Measurements from ENCODE around the gene ELL3. TPM values are rescaled to one million over a fixed set of nuclear protein-coding genes. Genes with fewer than 3 reads are reported as not detected.

ELL3 gene
- total and polyA plus RNA-seq, 2 donors from 2014 or later: 2.5 to 2.7 TPM

DNA sequence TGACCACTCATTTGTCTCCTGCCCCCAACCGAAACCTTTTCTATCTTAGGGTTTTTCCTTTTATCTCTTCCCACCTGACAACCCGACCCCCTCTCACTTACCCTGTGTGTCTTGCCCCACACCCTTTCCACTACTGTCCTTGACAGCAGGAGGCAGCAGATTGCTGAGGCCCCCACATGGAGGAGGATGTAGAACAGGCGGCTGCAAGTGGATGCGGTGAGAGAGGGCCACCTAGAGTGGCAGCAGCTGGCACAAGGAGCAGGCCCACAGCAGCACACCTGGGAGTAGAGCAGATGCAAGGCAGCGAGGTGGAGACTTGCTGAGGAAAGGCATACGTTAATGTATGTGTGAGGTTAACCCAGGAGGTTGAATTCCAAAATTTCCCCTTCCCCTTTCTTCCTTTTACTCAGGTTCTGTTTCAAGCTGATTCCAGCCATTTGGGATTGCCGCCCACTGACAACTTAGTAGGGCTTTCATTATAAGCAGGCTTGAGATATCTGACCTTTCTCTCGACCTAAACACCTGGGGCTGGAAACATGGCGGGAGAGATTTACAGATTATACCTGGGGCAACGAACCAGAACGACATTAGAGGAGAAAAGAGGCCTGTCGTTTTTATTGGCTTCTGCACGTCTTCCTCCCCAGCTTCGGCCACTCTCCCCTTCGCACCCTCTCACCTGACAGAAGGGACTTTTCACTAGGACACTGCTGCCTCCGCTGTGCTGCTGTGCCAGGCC lies 22.6 kb upstream of the ELL3 start:
- H3K4me1 ChIP-seq (ENCODE audit: control insufficient read depth in 2 of 3, insufficient read depth in 2 of 3, low read depth in 1 of 3, low read length in 3 of 3): peaks cover 0 to 32% (median 26%) of the 10 kb centered on the region in 3 donors
- H3K9me3 ChIP-seq (ENCODE audit: control insufficient read depth in 2 of 3, insufficient read depth in 1 of 3, low read length in 3 of 3): no peaks in the 10 kb centered on the region
- H3K27me3 ChIP-seq (ENCODE audit: control insufficient read depth, insufficient read depth, low read length): no peaks in the 10 kb centered on the region
- H3K9ac ChIP-seq (ENCODE audit: low read length in 3 of 3): peak overlapping the region in 1 of 3 donors; percentile 85
- intact Hi-C loops (cut with DNase I): no loop called here
- H3K27ac ChIP-seq (ENCODE audit: low read depth in 2 of 2, low read length in 2 of 2): peak overlapping the region; percentile 98 to 100
- DNase-seq: peak in 3 of 5 donors; percentile 24 to 64 (median 29)
- TF ChIP-seq, protein P1, sequence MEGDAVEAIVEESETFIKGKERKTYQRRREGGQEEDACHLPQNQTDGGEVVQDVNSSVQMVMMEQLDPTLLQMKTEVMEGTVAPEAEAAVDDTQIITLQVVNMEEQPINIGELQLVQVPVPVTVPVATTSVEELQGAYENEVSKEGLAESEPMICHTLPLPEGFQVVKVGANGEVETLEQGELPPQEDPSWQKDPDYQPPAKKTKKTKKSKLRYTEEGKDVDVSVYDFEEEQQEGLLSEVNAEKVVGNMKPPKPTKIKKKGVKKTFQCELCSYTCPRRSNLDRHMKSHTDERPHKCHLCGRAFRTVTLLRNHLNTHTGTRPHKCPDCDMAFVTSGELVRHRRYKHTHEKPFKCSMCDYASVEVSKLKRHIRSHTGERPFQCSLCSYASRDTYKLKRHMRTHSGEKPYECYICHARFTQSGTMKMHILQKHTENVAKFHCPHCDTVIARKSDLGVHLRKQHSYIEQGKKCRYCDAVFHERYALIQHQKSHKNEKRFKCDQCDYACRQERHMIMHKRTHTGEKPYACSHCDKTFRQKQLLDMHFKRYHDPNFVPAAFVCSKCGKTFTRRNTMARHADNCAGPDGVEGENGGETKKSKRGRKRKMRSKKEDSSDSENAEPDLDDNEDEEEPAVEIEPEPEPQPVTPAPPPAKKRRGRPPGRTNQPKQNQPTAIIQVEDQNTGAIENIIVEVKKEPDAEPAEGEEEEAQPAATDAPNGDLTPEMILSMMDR (IDR thresholded peaks at IDR 0.05; ENCODE audit: borderline replicate concordance, extremely low read depth, insufficient read depth): no peak
- no peak for FAIRE-seq
- no peak overlapping the region for H3K4me3 ChIP-seq (ENCODE audit: low read length in 3 of 3)
- H3K36me3 ChIP-seq (ENCODE audit: control insufficient read depth in 2 of 3, insufficient read depth in 3 of 3, low read length in 3 of 3): peaks cover 7 to 24% (median 21%) of the 10 kb centered on the region in 3 donors

DNA sequence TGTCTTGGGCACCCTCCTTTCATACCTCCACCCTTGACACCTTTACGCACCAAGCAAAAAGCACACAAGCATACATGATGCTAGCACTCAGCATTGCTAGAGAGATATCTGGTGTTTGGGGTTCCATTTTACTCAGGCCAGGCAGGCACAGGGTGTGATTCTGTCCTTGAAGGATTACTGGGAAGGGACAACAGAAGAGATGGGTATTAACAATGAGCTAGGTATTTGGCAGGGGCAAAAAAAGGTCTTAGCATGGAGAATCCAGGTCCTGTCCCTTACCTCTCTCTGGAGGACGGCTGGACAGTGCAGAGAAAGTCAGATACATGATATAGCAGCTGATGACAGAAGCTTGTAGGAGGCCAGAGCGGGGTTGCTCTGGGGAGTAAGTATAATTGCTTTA lies 19.8 kb upstream of the ELL3 start:
- Histone ChIP-seq H3K27ac (ENCODE audit: low read depth in 2 of 2, low read length in 2 of 2) (no peak overlapping the region), H3K4me1 (ENCODE audit: control insufficient read depth in 2 of 3, insufficient read depth in 2 of 3, low read depth in 1 of 3, low read length in 3 of 3) (peaks cover 5 to 46% (median 38%) of the 10 kb centered on the region in 3 donors), H3K36me3 (ENCODE audit: control insufficient read depth in 2 of 3, insufficient read depth in 3 of 3, low read length in 3 of 3) (peaks cover 11 to 28% (median 25%) of the 10 kb centered on the region in 3 donors), H3K9ac (ENCODE audit: low read length in 3 of 3) (no peak overlapping the region), H3K27me3 (ENCODE audit: control insufficient read depth, insufficient read depth, low read length) (no peaks in the 10 kb centered on the region), H3K4me3 (ENCODE audit: low read length in 3 of 3) (no peak overlapping the region), H3K9me3 (ENCODE audit: control insufficient read depth in 2 of 3, insufficient read depth in 1 of 3, low read length in 3 of 3) (no peaks in the 10 kb centered on the region)
- no peak for FAIRE-seq
- no peak for DNase-seq
- TF ChIP-seq, protein P1 (IDR thresholded peaks at IDR 0.05; ENCODE audit: borderline replicate concordance, extremely low read depth, insufficient read depth): no peak
- intact Hi-C loops (cut with DNase I): no loop called here

DNA sequence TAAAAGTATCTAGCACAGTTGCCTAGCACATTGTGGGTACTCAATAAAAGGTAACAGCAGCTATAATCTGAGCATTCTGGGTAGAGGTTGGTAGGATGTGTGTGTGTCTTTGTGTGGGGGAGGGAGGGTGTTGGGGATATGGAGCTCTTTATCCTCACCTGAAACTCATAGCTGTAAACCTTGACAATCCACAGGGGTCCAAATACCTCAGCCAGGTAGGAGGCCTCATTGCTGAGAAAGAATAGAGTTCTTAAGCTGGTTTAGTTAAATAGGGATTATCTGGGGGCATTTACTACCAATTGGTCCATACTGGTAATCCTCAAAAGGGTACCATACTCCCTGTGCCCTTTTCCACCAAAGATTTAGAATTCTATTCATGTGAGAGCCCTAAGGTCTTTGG lies 19.2 kb upstream of the ELL3 start:
- FAIRE-seq (no peak), DNase-seq (no peak)
- Histone ChIP-seq H3K27me3 (ENCODE audit: control insufficient read depth, insufficient read depth, low read length) (no peaks in the 10 kb centered on the region), H3K36me3 (ENCODE audit: control insufficient read depth in 2 of 3, insufficient read depth in 3 of 3, low read length in 3 of 3) (peaks cover 11 to 28% (median 25%) of the 10 kb centered on the region in 3 donors), H3K4me1 (ENCODE audit: control insufficient read depth in 2 of 3, insufficient read depth in 2 of 3, low read depth in 1 of 3, low read length in 3 of 3) (peaks cover 5 to 46% (median 36%) of the 10 kb centered on the region in 3 donors), H3K4me3 (ENCODE audit: low read length in 3 of 3) (no peak overlapping the region), H3K27ac (ENCODE audit: low read depth in 2 of 2, low read length in 2 of 2) (no peak overlapping the region), H3K9me3 (ENCODE audit: control insufficient read depth in 2 of 3, insufficient read depth in 1 of 3, low read length in 3 of 3) (no peaks in the 10 kb centered on the region), H3K9ac (ENCODE audit: low read length in 3 of 3) (no peak overlapping the region)
- TF ChIP-seq, protein P1 (IDR thresholded peaks at IDR 0.05; ENCODE audit: borderline replicate concordance, extremely low read depth, insufficient read depth): no peak
- intact Hi-C loops (cut with DNase I): no loop called here

Data from kidney (tissue), 14 donors.